Liver (tissue), 9 donors: Measurements from ENCODE around the gene HIVEP3. TPM values are rescaled to one million over a fixed set of nuclear protein-coding genes. Genes with fewer than 3 reads are reported as not detected.

ENCODE experiments used
- DNase-seq: peaks from one replicate; pipeline ENCODE4 v3.0.0-alpha.2; 2017; ENCODE audit warnings: low spot score
- H3K27ac ChIP-seq, 2 donors: one replicate each; pipeline ENCODE4 v1.7.0; 2013; ENCODE audit warnings: inconsistent platforms in 2 of 2, low read length in 2 of 2, control low read depth in 1 of 2, low read depth in 1 of 2, mild to moderate bottlenecking in 1 of 2
- H3K27me3 ChIP-seq, 4 donors: one replicate each; pipeline versions ENCODE4 v1.6.1 to v1.7.0; 2013; ENCODE audit warnings: low read length in 3 of 4, inconsistent platforms in 1 of 4, mild to moderate bottlenecking in 1 of 4, moderate library complexity in 1 of 4; ENCODE audit not compliant: control insufficient read depth in 4 of 4, insufficient read depth in 4 of 4
- H3K36me3 ChIP-seq, 4 donors: one replicate each; pipeline versions ENCODE4 v1.6.1 to v1.7.0; 2013; ENCODE audit warnings: low read length in 3 of 4, mild to moderate bottlenecking in 3 of 4, low read depth in 1 of 4, moderate library complexity in 1 of 4; ENCODE audit not compliant: control insufficient read depth in 4 of 4, insufficient read depth in 3 of 4
- H3K4me1 ChIP-seq, 4 donors: one replicate each; pipeline versions ENCODE4 v1.6.1 to v1.7.0; 2013; ENCODE audit warnings: low read length in 3 of 4, mild to moderate bottlenecking in 3 of 4, moderate library complexity in 1 of 4; ENCODE audit not compliant: control insufficient read depth in 4 of 4, insufficient read depth in 4 of 4
- H3K4me3 ChIP-seq, 3 donors: one replicate each; pipeline versions ENCODE4 v1.6.1 to v1.7.0; 2013; ENCODE audit warnings: low read length in 3 of 3, control low read depth in 1 of 3, low read depth in 1 of 3, mild to moderate bottlenecking in 1 of 3
- H3K9ac ChIP-seq, 2 donors: one replicate each; pipeline ENCODE4 v1.7.0; 2013; ENCODE audit warnings: low read length in 2 of 2, mild to moderate bottlenecking in 2 of 2, moderate library complexity in 2 of 2, control low read depth in 1 of 2, low read depth in 1 of 2
- H3K9me3 ChIP-seq, 4 donors: one replicate each; pipeline versions ENCODE4 v1.6.1 to v1.7.0; 2013; ENCODE audit warnings: low read length in 3 of 4; ENCODE audit not compliant: control insufficient read depth in 4 of 4
- ATF3 ChIP-seq: IDR thresholded peaks from 2 replicates; pipeline ENCODE4 v1.6.1; 2016; ENCODE audit warnings: antibody characterized with exemption
- CTCF ChIP-seq: fragments of 150-350 bp; IDR thresholded peaks from 2 replicates; pipeline ENCODE4 v1.5.1; 2017; ENCODE audit warnings: improper control_type of control experiment, low read depth, low read length; ENCODE audit not compliant: missing input control
- FOXA1 ChIP-seq: IDR thresholded peaks from 2 replicates; pipeline ENCODE4 v1.6.1; 2016; ENCODE audit warnings: antibody characterized with exemption
- FOXA2 ChIP-seq: IDR thresholded peaks from 2 replicates; pipeline ENCODE4 v1.6.1; 2016; ENCODE audit warnings: antibody characterized with exemption
- GABPA ChIP-seq, 2 donors: IDR thresholded peaks in 1 of 2; conservative IDR thresholded peaks in 1 of 2; 2 replicates each; pipeline ENCODE4 v1.6.1; 2016; ENCODE audit warnings: antibody characterized with exemption in 2 of 2, mild to moderate bottlenecking in 1 of 2, moderate library complexity in 1 of 2
- HNF4G ChIP-seq: IDR thresholded peaks from 2 replicates; pipeline ENCODE4 v1.6.1; 2016; ENCODE audit warnings: antibody characterized with exemption
- JUND ChIP-seq, 2 donors: IDR thresholded peaks; 2 replicates each; pipeline ENCODE4 v1.6.1; 2016; ENCODE audit warnings: antibody characterized with exemption in 2 of 2
- MAX ChIP-seq: IDR thresholded peaks from 2 replicates; pipeline ENCODE4 v1.6.1; 2016; ENCODE audit warnings: antibody characterized with exemption
- NR2F2 ChIP-seq: IDR thresholded peaks from 2 replicates; pipeline ENCODE4 v1.6.1; 2016; ENCODE audit warnings: antibody characterized with exemption
- RAD21 ChIP-seq, 2 donors: IDR thresholded peaks; 2 replicates each; pipeline ENCODE4 v1.6.1; 2016; ENCODE audit warnings: antibody characterized with exemption in 2 of 2, mild to moderate bottlenecking in 2 of 2
- RXRA ChIP-seq, 2 donors: IDR thresholded peaks; 2 replicates each; pipeline ENCODE4 v1.6.1; 2017 to 2018; ENCODE audit warnings: antibody characterized with exemption in 2 of 2, mild to moderate bottlenecking in 1 of 2
- TAF1 ChIP-seq: conservative IDR thresholded peaks from 2 replicates; pipeline ENCODE4 v1.6.1; 2016; ENCODE audit warnings: antibody characterized with exemption, mild to moderate bottlenecking
- YY1 ChIP-seq: IDR thresholded peaks from 2 replicates; pipeline ENCODE4 v1.6.1; 2016; ENCODE audit warnings: antibody characterized with exemption, mild to moderate bottlenecking
- WGBS: extraction: QIAGEN DNeasy Blood & Tissue Kit; methylation state at CpG from one replicate; pipeline ENCODE4 v1.1.7; 2013; 5-methylcytosine and 5-hydroxymethylcytosine counted together
- polyA plus RNA-seq, 2 donors: library from polyadenylated mRNA; stranded (reverse) in 1 of 2; unstranded in 1 of 2; fragments of 200-250 nt in 1 of 2; fragments of >200 nt in 1 of 2; fragmentation: Nextera tagmentation in 1 of 2; extraction: Ambion mirVana in 1 of 2; gene quantifications; one replicate each; pipeline versions ENCODE4 v1.2.1 to v1.2.3, GENCODE V29; 2013 to 2015
- total RNA-seq, 2 donors: library from RNA; depleted of rRNA; stranded (reverse); fragments of >200 nt; gene quantifications; one replicate each; pipeline ENCODE4 v1.2.3, GENCODE V29; 2014
- TF ChIP-seq, protein P1 (sequence below): IDR thresholded peaks from 2 replicates; pipeline ENCODE4 v1.6.1; 2016; ENCODE audit warnings: antibody characterized with exemption
- TF ChIP-seq, protein P2 (sequence below): IDR thresholded peaks from 2 replicates; pipeline ENCODE4 v1.6.1; 2016; ENCODE audit warnings: antibody characterized with exemption, mild to moderate bottlenecking
- donor health status: healthy.
- donor health status: healthy.
- donor health status: healthy.
- donor health status: healthy.
- donor health status: healthy.

Gene HIVEP3
- total and polyA plus RNA-seq, 4 donors: 0.93 to 1.6 (median 1.4) TPM

DNA sequence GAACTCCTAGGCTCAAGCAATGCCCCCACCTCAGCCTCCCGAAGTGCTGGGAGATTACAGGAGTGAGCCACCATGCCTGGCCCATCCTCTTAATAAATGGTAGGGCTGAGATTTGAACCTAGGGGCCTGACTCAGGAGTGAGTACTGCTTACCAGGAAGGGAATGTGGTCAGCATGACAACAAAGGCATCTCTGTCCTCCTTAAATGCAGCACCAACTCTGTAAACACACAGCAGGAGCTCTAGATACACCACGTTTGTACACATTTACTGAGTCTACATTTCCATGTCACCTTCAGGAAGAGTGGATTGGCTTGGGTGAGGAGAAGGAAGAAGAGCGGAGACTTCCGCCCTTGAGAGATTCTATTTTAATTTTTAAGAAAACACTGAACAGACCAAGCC is 38.5 kb downstream of the HIVEP3 start (continued):
- TF ChIP-seq YY1 (no peak), FOXA1 (no peak), ATF3 (no peak)

DNA sequence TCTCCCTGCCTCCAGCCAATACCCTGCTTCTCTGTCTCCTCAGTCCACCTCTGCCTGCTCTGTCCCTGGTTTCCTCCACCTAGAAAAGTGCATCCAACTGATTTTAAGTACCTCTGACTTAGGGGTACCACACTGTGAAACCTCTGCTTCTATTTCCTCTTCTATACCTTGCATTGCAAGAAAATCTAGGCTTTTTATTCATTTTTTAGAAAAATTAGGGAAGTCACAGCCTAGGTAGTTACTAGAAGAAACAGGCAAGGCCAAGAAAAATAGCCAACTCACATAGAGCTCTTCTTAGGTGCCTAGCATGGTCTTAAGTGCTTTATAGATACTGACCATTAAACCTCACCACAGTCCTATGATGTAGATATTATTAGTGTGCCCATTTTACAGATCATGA is 39.1 kb downstream of the HIVEP3 start:
- Histone ChIP-seq H3K4me1 (no peaks in the 10 kb centered on the region), H3K27me3 (no peaks in the 10 kb centered on the region), H3K9me3 (no peaks in the 10 kb centered on the region), H3K9ac (no peak overlapping the region), H3K27ac (no peak overlapping the region), H3K4me3 (no peak overlapping the region), H3K36me3 (no peaks in the 10 kb centered on the region)
- DNase-seq: no peak
- TF ChIP-seq, protein P1, sequence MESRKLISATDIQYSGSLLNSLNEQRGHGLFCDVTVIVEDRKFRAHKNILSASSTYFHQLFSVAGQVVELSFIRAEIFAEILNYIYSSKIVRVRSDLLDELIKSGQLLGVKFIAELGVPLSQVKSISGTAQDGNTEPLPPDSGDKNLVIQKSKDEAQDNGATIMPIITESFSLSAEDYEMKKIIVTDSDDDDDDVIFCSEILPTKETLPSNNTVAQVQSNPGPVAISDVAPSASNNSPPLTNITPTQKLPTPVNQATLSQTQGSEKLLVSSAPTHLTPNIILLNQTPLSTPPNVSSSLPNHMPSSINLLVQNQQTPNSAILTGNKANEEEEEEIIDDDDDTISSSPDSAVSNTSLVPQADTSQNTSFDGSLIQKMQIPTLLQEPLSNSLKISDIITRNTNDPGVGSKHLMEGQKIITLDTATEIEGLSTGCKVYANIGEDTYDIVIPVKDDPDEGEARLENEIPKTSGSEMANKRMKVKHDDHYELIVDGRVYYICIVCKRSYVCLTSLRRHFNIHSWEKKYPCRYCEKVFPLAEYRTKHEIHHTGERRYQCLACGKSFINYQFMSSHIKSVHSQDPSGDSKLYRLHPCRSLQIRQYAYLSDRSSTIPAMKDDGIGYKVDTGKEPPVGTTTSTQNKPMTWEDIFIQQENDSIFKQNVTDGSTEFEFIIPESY: no peak
- TF ChIP-seq JUND (IDR thresholded peaks at IDR 0.05) (no peak), NR2F2 (no peak), GABPA (IDR thresholded peaks at IDR 0.05 in 1 of 2, conservative IDR thresholded peaks at IDR 0.05 in 1 of 2) (no peak), FOXA2 (no peak)
- TF ChIP-seq, protein P2, sequence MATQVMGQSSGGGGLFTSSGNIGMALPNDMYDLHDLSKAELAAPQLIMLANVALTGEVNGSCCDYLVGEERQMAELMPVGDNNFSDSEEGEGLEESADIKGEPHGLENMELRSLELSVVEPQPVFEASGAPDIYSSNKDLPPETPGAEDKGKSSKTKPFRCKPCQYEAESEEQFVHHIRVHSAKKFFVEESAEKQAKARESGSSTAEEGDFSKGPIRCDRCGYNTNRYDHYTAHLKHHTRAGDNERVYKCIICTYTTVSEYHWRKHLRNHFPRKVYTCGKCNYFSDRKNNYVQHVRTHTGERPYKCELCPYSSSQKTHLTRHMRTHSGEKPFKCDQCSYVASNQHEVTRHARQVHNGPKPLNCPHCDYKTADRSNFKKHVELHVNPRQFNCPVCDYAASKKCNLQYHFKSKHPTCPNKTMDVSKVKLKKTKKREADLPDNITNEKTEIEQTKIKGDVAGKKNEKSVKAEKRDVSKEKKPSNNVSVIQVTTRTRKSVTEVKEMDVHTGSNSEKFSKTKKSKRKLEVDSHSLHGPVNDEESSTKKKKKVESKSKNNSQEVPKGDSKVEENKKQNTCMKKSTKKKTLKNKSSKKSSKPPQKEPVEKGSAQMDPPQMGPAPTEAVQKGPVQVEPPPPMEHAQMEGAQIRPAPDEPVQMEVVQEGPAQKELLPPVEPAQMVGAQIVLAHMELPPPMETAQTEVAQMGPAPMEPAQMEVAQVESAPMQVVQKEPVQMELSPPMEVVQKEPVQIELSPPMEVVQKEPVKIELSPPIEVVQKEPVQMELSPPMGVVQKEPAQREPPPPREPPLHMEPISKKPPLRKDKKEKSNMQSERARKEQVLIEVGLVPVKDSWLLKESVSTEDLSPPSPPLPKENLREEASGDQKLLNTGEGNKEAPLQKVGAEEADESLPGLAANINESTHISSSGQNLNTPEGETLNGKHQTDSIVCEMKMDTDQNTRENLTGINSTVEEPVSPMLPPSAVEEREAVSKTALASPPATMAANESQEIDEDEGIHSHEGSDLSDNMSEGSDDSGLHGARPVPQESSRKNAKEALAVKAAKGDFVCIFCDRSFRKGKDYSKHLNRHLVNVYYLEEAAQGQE: no peak

- Histone ChIP-seq H3K4me3 (no peak overlapping the region), H3K9me3 (no peaks in the 10 kb centered on the region), H3K27ac (no peak overlapping the region), H3K4me1 (no peaks in the 10 kb centered on the region), H3K9ac (no peak overlapping the region), H3K36me3 (no peaks in the 10 kb centered on the region), H3K27me3 (no peaks in the 10 kb centered on the region)
- no peak for DNase-seq
- WGBS: 97% methylated on average over 5 of the region's 5 CpGs
- TF ChIP-seq CTCF (no peak), HNF4G (no peak), RAD21 (IDR thresholded peaks at IDR 0.05) (no peak), JUND (IDR thresholded peaks at IDR 0.05) (no peak), RXRA (IDR thresholded peaks at IDR 0.05) (no peak), GABPA (IDR thresholded peaks at IDR 0.05 in 1 of 2, conservative IDR thresholded peaks at IDR 0.05 in 1 of 2) (no peak), MAX (no peak), TAF1 (no peak)
- TF ChIP-seq, protein P2: no peak
- TF ChIP-seq, protein P1: no peak
Measured at GRCh38 chr1:41878911-41879310, 39.8 kb downstream of the HIVEP3 start.
